HG03432 (cell line): ENCODE results near the gene TPRA1.
"Not testable (repeated sequence)": the region's sequence is repeated elsewhere in the genome, so short reads cannot be mapped to it uniquely, and the experiment has no call there.

Experiments
- ATAC-seq: cut with Tn5 transposase; IDR thresholded peaks from one replicate; pipeline ENCODE4 v1.9.1; 2021; ENCODE audit warnings: mild to moderate bottlenecking, moderate library complexity; ENCODE audit not compliant: unreplicated experiment

Gene TPRA1

GRCh38 chr3:127616836-127617605, 26.5 kb upstream of the TPRA1 start:
- ATAC-seq, result no peak

- no peak for ATAC-seq
These were observed 25.2 kb upstream of the TPRA1 start for GRCh38 chr3:127615631-127616305.

- ATAC-seq, result no peak
These were observed 24.5 kb upstream of the TPRA1 start for GRCh38 chr3:127614928-127615589.

GRCh38 chr3:127613406-127613805, 22.9 kb upstream of the TPRA1 start:
- ATAC-seq, result no peak

GRCh38 chr3:127612966-127613365, 22.4 kb upstream of the TPRA1 start:
- ATAC-seq, result no peak

- ATAC-seq, result no peak
These were observed 20.7 kb upstream of the TPRA1 start for GRCh38 chr3:127611251-127611650.

- no peak for ATAC-seq
These were observed 19.6 kb upstream of the TPRA1 start for GRCh38 chr3:127610105-127610504.

- ATAC-seq, result no peak
These were observed 17.8 kb upstream of the TPRA1 start for GRCh38 chr3:127608362-127608718.

- no peak for ATAC-seq
These were observed 17.3 kb upstream of the TPRA1 start for GRCh38 chr3:127607675-127608361.

GRCh38 chr3:127606981-127607595, 16.6 kb upstream of the TPRA1 start:
- ATAC-seq, result no peak

- ATAC-seq, result no peak
These were observed 15.7 kb upstream of the TPRA1 start for GRCh38 chr3:127606086-127606805.

- ATAC-seq, result not testable (repeated sequence)
These were observed 15.0 kb upstream of the TPRA1 start for GRCh38 chr3:127605547-127605946.

GRCh38 chr3:127604546-127605165, 14.1 kb upstream of the TPRA1 start:
- no peak for ATAC-seq

- no peak for ATAC-seq
These were observed 13.5 kb upstream of the TPRA1 start for GRCh38 chr3:127604035-127604434.

GRCh38 chr3:127600749-127601456, 10.4 kb upstream of the TPRA1 start:
- no peak for ATAC-seq

- no peak for ATAC-seq
These were observed 8.5 kb upstream of the TPRA1 start for GRCh38 chr3:127598841-127599570.

GRCh38 chr3:127597020-127597771, 6.7 kb upstream of the TPRA1 start:
- no peak for ATAC-seq

GRCh38 chr3:127595303-127595702, 4.8 kb upstream of the TPRA1 start:
- no peak for ATAC-seq
